ENCODE data around the gene SH3PXD2A. TPM values are rescaled to one million over a fixed set of nuclear protein-coding genes. Genes with fewer than 3 reads are reported as not detected.
A peak's percentile ranks its signal among the peaks of the same experiment; 100 is the strongest.

SH3PXD2A gene
- total RNA-seq, 1 donor from 2014 or later, result 166 TPM

DNA sequence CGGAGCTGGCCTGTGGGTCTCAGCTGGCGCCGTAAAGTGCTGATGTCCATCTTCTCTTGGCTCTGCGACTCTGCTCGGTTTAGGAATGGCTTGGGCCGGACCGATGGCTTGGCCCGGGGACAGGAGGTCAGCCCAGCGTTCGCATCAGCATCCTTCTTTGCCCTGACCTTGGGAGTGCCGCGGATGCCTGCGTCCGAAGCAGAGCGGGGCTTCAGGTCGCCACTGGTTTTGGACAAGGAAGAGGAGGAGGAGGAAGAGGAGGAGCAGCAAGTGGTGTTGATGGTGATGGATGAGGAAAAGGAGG lies 252.6 kb downstream of the SH3PXD2A start:
- intact Hi-C loops (cut with DNase I), result loop anchor here (5.0 kb wide), 1 partner anchor 84 kb away; no protein-coding TSS in a partner anchor
- ATAC-seq, result peak; percentile 12
- no peak for DNase-seq (ENCODE audit: low spot score)

DNA sequence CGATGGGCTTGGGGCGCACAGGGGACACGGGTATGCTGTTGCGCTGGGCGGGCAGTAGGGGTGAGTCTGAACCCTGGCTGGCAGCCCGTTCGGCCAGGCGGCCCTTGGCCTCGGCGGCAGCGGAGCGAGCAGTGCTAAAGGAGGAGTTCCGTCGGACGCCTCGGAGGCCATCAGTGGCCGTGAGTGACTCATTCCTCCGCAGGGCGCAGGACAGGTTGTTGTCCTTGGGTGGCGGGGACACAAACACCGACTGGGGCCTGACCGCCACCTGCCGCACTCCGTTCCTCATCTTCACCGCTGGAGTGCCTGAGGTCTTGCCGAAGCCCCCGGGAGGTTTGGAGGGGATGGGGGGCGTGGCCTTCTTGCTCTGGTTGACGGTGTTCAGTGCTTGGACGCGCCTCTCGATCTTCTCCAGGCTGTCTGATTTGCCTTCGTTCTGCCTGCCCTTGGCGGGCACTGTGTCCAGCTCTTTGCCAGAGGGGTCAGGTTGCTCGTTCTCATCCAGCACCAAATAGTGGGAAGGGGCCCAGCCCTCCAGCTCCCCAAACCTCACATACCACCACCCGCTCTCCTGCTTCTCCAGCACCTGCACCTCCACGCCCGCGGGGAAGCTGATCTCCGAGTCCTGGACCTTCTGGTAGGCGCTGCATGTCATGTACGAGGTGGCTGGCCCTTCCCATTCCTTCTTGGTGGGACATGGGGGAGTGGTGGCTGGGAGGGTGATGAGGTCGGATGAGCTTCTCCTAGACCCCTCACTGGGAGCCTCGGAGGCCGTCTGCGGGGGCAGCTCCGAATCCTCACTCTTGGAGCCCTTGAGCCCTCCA lies 253.1 kb downstream of the SH3PXD2A start:
- intact Hi-C loops (cut with DNase I), result loop anchor here (5.0 kb wide), 1 partner anchor 85 kb away; no protein-coding TSS in a partner anchor
- ATAC-seq (peak; percentile 7), DNase-seq (ENCODE audit: low spot score) (peak; percentile 62)

DNA sequence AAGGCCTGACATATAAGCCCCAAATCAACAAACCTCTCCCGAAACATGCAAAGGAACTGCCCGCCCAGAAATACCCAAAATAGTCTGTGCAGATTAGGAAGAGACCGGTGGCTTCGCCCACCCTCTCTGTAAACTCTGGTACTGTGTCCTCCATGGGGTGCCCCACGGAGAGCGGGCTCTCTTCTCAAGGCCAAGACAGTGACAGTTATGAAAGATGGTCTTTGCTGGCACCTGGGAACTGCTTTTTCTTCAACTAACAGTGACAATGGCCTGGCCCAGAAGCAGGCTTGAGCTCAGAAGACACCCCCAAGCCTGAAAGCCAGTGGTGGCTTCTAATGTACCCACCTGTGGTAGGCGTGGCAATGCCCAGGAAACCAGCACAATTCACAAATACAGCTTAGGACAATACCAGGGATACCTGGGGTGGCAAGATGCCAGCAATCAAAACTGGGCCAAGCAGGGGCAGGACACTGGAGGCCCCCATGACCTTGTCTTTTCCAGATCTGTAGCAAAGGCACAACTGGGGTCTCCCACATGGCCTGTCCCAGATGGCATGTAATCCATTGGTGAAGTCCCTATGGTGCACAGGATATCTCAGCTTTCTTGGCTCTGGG lies 254.3 kb downstream of the SH3PXD2A start:
- DNase-seq (ENCODE audit: low spot score) (peak; percentile 56), ATAC-seq (no peak)
- intact Hi-C loops (cut with DNase I), result loop anchor here (5.0 kb wide), 1 partner anchor 86 kb away; no protein-coding TSS in a partner anchor

DNA sequence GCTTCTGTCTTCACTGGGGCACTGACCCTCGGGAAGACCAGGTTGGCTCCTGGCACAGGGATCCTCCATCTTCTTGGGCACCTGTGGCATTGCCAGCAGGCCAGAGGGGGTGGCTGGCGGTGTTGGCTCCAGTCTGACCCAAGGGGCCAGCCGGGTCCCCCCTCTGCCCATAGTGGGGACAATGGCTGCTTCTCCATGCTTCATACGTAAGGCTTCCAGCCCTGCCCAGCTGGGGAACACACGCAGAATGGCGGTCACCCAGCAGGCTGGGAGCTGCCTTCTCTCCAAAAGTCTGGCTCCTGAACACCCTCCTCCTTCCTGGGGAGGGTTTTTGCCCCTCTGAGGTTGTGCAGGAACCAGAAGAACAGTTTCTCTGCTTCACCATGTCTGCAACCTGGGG lies 255.1 kb downstream of the SH3PXD2A start:
- DNase-seq (ENCODE audit: low spot score) (peak; percentile 58), ATAC-seq (peak; percentile 7)
- intact Hi-C loops (cut with DNase I), result loop anchor here (5.0 kb wide), 1 partner anchor 87 kb away; no protein-coding TSS in a partner anchor

DNA sequence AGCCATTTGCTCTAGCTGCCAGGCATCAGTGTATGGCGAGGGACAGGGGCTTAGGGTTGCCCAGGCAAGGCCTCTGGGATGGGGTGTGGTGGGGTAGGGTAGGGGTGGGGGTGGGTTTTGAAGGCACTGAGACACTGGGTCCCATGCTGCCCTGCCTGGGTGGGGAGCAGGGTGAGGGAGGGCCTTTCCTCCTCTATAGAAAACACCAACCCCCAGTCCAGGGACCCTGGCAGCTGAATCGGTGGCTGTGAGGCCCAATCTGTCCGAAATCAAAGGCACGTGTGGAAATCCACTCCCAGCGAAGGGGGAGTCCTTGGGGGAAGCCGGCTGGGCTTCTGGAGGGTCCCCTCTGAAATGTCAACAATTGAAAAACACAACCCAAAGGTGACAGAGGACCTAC lies 255.5 kb downstream of the SH3PXD2A start:
- no peak for DNase-seq (ENCODE audit: low spot score)
- intact Hi-C loops (cut with DNase I), result loop anchor here (5.0 to 10.0 kb wide), 2 partner anchors 87 to 265 kb away; no protein-coding TSS in a partner anchor
- ATAC-seq, result no peak

DNA sequence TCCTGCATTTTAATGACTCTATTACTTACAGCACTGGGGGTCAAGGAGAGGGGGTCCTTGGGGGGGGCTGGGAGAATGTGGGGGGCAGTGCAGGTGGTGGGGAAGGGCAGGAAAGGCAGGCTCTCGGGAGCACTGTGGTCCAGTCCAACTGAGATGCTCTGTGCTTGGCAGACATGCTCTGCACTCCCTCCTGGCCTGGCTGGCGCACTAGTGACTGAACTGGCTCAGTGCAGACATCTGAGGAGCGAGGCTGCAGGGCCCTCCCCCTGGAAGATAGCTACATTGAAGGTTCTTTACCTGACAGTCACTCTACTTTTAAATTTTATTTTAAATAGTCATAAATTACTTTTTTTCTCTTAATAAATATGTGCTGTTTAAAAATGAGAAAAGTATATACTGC lies 256.2 kb downstream of the SH3PXD2A start:
- ATAC-seq, result peak; percentile 11
- DNase-seq (ENCODE audit: low spot score), result no peak
- intact Hi-C loops (cut with DNase I), result loop anchor here (10.0 kb wide), 1 partner anchor 266 kb away; no protein-coding TSS in a partner anchor

DNA sequence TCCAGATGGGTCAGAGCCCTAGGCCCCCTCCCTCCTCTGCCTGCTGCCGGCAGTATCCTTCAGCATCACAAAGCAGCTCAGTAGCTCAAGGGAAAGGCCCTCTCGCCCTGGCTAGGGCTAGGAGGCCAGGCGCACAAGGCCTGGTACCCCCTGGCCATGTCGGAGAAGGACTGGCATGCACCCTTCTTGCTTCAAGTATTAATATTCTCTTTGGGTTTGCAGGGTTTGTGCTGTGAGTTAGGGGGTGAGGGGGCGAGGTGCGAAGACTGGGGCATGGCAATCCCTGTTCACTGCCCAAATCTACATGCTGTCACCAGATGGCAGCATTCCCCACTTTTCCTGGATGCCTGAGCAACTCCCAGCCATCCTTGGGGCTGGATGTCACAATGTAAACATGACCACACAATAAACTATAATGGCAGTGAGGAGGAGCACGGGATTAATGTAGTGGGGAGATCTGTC lies 256.7 kb downstream of the SH3PXD2A start:
- intact Hi-C loops (cut with DNase I), result loop anchor here (10.0 kb wide), 1 partner anchor 266 kb away; no protein-coding TSS in a partner anchor
- no peak for DNase-seq (ENCODE audit: low spot score)

DNA sequence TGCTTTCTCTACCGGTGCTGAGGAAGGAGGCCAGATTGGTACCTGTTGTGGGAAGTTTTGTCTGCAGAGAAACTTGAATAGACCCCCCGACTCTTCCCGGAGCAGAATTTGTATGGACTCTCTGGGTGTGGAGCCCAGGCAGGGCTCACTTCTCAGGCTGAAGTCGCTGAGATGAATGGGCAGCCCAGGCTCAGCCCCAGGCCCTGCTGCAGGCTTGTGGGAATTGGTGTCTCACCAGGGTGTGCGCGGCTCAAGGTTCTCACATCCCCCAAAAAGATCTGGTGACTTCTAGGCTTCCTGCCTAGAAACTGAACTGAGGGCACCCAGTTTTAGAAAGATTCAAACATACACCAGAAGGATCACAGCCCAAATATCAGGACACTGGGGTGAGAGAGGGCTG lies 258.4 kb downstream of the SH3PXD2A start:
- ATAC-seq (no peak), DNase-seq (ENCODE audit: low spot score) (no peak)
- intact Hi-C loops (cut with DNase I), result loop anchor here (10.0 kb wide), 1 partner anchor 268 kb away; no protein-coding TSS in a partner anchor

More for the DNA sequence above, 256.7 kb downstream of the SH3PXD2A start:
- peak; percentile 57 for ATAC-seq

DNA sequence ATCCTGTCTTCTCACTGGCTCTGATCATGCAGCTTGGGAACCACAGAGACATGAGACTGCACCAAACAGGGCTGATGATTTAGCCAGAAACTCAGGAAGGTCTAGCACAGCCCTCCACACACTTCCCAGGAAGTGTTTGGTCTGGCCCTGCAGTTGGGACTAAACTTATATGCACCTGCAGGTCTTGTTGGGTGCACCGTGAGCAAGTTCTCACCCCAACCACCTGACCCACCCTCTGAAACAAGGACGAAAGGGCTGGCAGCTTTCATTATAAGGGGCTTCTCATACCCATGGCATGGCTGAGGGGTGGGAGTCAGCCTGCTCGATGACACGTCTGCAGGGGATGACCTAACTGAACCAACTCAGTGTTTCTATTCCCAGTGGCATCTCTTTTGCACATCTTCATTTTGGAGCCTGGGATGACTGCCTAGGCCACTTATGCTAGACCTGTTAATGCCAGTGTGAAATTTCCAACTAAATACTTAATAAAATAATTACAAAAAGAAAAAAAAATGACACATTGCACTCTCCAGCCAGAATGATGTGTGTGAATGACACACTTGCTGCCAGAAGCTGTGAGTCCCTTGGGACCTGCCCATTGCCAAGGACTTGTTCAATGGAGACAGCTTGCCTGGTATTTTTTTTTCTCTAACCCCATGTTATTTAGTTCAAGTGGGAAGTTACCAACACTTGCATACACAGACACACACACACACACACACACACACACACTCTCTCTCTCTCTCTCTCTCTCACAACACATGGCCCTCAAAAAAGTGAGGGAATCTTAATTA lies 259.2 kb downstream of the SH3PXD2A start:
- intact Hi-C loops (cut with DNase I), result loop anchor here (10.0 kb wide), 1 partner anchor 269 kb away; no protein-coding TSS in a partner anchor
- no peak for ATAC-seq
- DNase-seq (ENCODE audit: low spot score), result no peak

DNA sequence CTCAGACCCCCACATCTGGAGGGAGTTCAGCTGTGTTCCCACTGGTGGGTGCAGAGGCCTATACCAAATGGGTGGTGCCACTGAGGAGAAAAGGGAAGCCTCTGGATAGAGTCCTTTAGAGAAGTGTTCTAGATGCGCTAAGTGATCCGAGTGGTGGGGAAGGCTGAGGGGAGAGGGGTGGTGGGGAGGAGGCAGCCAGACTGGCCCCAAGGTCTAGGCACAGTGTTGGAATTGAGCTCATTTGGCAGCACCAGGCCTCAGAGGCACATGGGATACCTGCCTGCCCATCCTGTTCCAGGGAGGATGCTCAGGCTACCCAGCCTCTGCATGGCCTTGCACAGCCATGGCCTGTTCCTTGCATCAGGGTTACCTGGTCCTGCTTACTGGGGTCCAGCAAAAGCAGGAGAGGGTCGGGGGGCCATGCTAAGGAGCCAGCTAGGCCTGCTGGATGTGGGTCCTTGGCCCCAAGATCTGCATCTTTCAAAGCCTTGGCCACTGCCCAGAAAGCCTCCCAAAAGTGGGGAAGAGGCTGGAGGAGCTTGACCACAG lies 262.3 kb downstream of the SH3PXD2A start:
- DNase-seq (ENCODE audit: low spot score) (no peak), ATAC-seq (no peak)
- intact Hi-C loops (cut with DNase I), result loop anchor here (10.0 kb wide), 1 partner anchor 272 kb away; no protein-coding TSS in a partner anchor

DNA sequence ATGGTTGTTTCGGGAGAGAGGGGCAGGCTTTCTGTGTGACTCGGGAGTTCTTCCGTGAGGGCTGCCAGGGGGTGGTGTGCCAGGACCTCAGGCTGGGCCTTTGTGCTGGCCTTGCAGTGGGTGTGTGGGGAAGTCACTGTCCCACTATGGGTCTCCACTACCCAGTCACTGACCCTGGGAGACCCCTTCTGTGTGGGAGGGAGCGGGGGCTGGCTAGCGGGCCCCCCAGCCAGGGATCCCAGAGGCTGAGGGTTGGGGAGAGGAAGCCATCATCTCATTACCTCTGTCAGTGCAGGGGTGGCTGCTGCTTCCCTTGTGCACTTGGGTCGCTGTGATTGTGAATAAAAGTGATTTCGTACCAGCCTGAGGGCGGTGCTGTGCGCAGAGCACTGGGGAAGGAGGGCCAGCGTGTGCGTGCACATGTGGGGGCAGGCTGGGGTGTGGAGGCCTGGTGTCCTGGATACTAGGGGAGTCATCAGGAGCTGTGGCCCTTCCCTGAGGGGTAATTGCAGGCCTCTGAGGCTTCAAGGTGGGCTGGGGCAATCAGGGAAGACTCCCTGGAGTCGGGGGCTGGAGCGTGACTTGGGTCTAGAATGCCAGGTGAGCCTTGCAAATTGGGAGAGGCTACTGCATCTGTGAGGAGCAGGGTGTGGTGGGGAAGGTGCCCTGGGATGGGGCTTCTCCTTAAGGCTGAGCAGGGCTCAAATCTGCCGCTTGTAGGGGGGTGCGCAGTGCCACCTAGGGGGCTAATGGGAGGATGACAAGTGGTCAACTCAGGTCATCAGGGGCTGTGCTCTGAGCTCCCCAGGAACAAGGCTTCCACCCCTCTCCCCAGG lies 263.0 kb downstream of the SH3PXD2A start:
- intact Hi-C loops (cut with DNase I), result loop anchor here (10.0 kb wide), 1 partner anchor 272 kb away; no protein-coding TSS in a partner anchor
- DNase-seq (ENCODE audit: low spot score), result no peak
- peak; percentile 17 for ATAC-seq

DNA sequence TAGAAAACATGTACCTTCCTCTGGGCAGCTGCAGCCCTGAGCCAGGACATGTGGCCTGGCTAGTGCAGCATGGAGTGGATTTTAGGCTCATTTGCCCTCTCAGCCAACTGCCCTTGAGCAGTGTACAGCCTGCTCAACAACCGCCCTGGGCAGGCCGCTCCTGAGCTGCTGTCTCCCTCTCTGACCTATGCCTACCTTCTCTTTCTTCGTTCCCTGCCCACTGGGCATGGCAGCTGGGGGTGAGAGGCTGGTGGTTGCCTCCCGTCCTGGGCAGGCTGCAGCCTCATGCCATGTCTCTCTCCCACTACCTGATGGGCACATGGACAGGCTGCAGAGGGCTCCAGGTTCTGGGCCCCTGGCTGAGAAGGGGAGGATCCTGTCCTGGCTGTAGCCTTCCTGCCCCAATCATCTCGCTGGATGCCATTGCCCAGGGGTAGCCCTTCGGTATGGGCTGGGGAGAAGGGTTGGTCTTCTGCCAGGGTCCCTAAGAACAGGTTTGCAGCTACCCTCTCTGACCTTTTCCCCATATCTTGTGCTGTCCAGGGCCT lies 264.6 kb downstream of the SH3PXD2A start:
- ATAC-seq, result no peak
- no peak for DNase-seq (ENCODE audit: low spot score)
- intact Hi-C loops (cut with DNase I), result loop anchor here (10.0 kb wide), 1 partner anchor 274 kb away; no protein-coding TSS in a partner anchor

DNA sequence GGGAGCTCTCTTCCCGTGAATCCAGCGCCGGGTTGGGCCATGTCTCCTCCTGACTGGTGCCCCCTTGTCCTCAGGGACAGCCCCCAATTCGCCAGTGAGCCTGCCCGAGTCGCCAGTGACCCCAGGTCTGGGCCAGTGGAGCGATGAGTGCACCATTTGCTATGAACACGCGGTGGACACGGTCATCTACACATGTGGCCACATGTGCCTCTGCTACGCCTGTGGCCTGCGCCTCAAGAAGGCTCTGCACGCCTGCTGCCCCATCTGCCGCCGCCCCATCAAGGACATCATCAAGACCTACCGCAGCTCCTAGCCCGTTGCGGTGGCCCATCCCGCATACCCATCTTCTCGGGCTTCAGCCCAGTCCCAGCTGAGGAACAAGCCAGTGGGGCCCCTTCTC lies 265.3 kb downstream of the SH3PXD2A start:
- ATAC-seq (no peak), DNase-seq (ENCODE audit: low spot score) (no peak)
- intact Hi-C loops (cut with DNase I), result loop anchor here (10.0 kb wide), 1 partner anchor 275 kb away; no protein-coding TSS in a partner anchor

DNA sequence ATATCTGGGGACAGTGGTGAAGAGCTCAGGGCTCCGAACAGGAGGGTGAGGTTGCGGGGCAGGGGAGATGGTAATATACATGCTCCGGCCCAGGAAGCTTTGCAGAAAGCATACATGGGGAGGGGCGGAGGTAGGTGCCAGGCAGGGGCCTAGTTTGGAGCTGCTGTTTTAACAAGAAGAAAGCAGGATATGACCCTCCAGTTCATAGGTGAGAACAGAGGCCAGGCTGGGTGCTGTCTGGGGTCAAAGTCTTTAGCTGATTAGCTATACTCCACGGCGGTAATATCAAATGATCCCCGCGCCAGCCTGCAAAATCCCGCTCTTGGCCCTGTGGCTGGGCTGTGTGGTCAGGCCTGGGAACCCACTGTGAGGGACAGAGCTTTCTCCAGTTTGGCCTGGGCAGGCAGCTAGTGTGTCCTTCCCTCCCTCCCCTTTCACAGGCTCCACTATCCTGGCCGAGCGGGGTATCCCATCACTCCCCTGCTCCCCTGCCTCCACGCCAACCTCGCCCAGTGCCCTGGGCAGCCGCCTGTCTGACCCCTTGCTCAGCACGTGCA lies 266.2 kb downstream of the SH3PXD2A start:
- DNase-seq (ENCODE audit: low spot score), result no peak
- intact Hi-C loops (cut with DNase I), result no loop called here
- no peak for ATAC-seq

DNA sequence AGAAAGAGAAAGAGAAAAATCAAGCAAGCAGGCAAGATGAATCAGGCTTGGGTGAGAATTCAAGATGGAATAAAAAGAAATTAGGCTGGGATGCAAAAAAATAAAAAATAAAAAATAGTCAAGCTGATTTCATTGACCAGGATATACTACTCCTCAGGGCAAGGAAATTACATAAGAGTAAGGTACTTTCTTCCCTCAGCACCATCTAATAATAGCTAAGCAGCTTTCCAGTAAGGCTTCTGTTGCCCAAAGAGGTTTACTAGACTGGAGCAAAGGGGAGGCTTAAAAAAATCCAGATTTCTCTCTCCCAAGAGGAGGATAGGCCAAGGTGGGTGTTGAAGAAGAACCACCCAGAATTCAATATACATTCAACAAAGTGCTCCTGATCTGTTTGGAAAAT lies 268.3 kb downstream of the SH3PXD2A start:
- no peak for ATAC-seq
- no peak for DNase-seq (ENCODE audit: low spot score)
- intact Hi-C loops (cut with DNase I), result no loop called here

DNA sequence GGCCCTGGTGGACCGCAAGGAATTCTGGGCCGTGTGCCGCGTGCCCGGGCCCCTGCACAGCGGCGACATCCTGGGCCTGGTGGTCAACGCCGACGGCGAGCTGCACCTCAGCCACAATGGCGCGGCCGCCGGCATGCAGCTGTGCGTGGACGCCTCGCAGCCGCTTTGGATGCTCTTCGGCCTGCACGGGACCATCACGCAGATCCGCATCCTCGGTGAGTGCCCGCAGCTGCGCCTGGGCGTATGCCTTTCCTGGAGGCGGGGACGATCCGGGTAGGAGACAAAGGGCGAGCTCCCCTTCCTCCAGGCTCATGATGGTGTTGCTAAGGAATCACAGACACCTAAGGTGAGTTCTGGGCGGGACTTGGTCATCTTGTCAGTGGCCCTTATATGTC lies 270.4 kb downstream of the SH3PXD2A start:
- intact Hi-C loops (cut with DNase I), result no loop called here
- no peak for DNase-seq (ENCODE audit: low spot score)
- ATAC-seq, result no peak

Data from sciatic nerve (tissue), 2 donors.